Lower leg skin (tissue), 4 donors: ENCODE results near the gene KRTAP1-5. TPM values are rescaled to one million over a fixed set of nuclear protein-coding genes. Genes with fewer than 3 reads are reported as not detected.
"Not testable (repeated sequence)": the region's sequence is repeated elsewhere in the genome, so short reads cannot be mapped to it uniquely, and the experiment has no call there.

Experiments
- DNase-seq, 2 donors: peaks; one replicate each; pipeline ENCODE4 v3.0.0-alpha.2; 2019; ENCODE audit warnings: low spot score in 2 of 2
- H3K4me3 ChIP-seq: fragments of 200-600 bp; sonication (generic); 2 replicates; pipeline ENCODE4 v1.5.1; 2017; ENCODE audit warnings: mild to moderate bottlenecking, low read depth; ENCODE audit not compliant: poor library complexity, severe bottlenecking
- CTCF ChIP-seq, 3 donors: fragments of 450-650 bp; IDR thresholded peaks; one replicate each; pipeline ENCODE4 v1.5.1; 2016; ENCODE audit warnings: antibody characterized with exemption in 3 of 3, mild to moderate bottlenecking in 3 of 3, moderate library complexity in 2 of 3
- POLR2A ChIP-seq, 2 donors: fragments of 450-650 bp; IDR thresholded peaks; one replicate each; pipeline ENCODE4 v1.6.1; 2016 to 2017; ENCODE audit warnings: antibody characterized with exemption in 2 of 2, mild to moderate bottlenecking in 1 of 2, moderate library complexity in 1 of 2
- WGBS, 2 donors: methylation state at CpG; one replicate each; pipeline ENCODE4 v1.1.5; 2018; 5-methylcytosine and 5-hydroxymethylcytosine counted together
- intact Hi-C: fragments of 100-400 bp; cut with DNase I; formaldehyde crosslinking; loops from one replicate; pipeline ENCODE4 v1.15.0; 2023; ENCODE audit warnings: low total_unique reads
- total RNA-seq, 4 donors: library from RNA; depleted of rRNA; stranded (reverse); fragments of >200 nt; gene quantifications; one replicate each; pipeline ENCODE4 v1.1.0, GENCODE V29; 2016

The KRTAP1-5 gene
- total RNA-seq, 4 donors from 2014 or later: 0.22 to 168 (median 10.9) TPM; not detected in 1

GRCh38 chr17:41060052-41060604, 33.1 kb upstream of the KRTAP1-5 start, which contains the start of gene KRTAP2-3:
Gene KRTAP2-3, minus strand, starts transcription at chr17:41060114. Its CDS starts 64 bp downstream, at chr17:41060050.
- 62% methylated on average over 6 of the region's 6 CpGs for WGBS, 2 donors

GRCh38 chr17:41059276-41060051, 32.5 kb upstream of the KRTAP1-5 start:
- H3K4me3 ChIP-seq, intact Hi-C loops, DNase-seq: not testable (repeated sequence)
- WGBS, 2 donors: 50 to 55% methylated on average over 8 of the region's 31 CpGs

More at GRCh38 chr17:41060052-41060604, 33.1 kb upstream of the KRTAP1-5 start, which contains the start of gene KRTAP2-3:
- H3K4me3 ChIP-seq: no peak within 1 kb of the TSS
- TF ChIP-seq POLR2A (IDR thresholded peaks at IDR 0.05) (no peak), CTCF (IDR thresholded peaks at IDR 0.05) (no peak)
- intact Hi-C loops: no loop called here
- no peak for DNase-seq

GRCh38 chr17:41058741-41059140, 31.7 kb upstream of the KRTAP1-5 start:
- intact Hi-C loops: no loop called here
- WGBS, 2 donors: 90 to 93% methylated on average over 5 of the region's 5 CpGs
- H3K4me3 ChIP-seq: no peak overlapping the region
- TF ChIP-seq CTCF (IDR thresholded peaks at IDR 0.05) (no peak), POLR2A (IDR thresholded peaks at IDR 0.05) (no peak)
- no peak for DNase-seq

- TF ChIP-seq CTCF (IDR thresholded peaks at IDR 0.05) (no peak), POLR2A (IDR thresholded peaks at IDR 0.05) (no peak)
- 91 to 95% methylated on average over 1 of the region's 1 CpG for WGBS, 2 donors
- no peak overlapping the region for H3K4me3 ChIP-seq
- intact Hi-C loops: no loop called here
- no peak for DNase-seq
Measured at GRCh38 chr17:41057547-41057946, 30.5 kb upstream of the KRTAP1-5 start.

GRCh38 chr17:41055130-41055529, 28.1 kb upstream of the KRTAP1-5 start, which contains the start of gene KRTAP2-2:
Gene KRTAP2-2, minus strand, starts transcription at chr17:41055230. Its CDS starts 19 bp downstream, at chr17:41055211.
- 87 to 90% methylated on average over 1 to 3 of the region's 6 CpGs for WGBS, 2 donors
- DNase-seq, intact Hi-C loops: not testable (repeated sequence)

DNA sequence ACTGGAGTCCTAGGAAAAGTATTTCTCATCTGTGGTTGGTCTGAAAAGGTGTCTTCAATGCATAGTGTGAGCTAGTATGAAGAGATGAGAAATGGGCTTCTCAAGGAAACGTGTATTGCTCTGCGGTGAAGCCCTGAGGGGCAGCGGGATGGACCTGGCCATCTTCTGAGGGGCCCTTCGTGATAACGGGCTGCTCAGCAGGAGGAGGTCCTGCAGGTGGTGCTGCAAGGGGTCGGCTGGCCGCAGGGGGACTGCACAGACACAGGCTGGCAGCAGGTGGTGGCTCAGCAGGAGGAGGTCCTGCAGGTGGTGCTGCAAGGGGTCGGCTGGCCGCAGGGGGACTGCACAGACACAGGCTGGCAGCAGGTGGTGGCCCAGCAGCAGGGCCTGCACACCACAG, 27.5 kb upstream of the KRTAP1-5 start:
- H3K4me3 ChIP-seq, DNase-seq, intact Hi-C loops: not testable (repeated sequence)
- WGBS, 2 donors: 81 to 84% methylated on average over 7 of the region's 9 CpGs

More at GRCh38 chr17:41055130-41055529, 28.1 kb upstream of the KRTAP1-5 start, which contains the start of gene KRTAP2-2:
- H3K4me3 ChIP-seq: not testable (repeated sequence)

DNA sequence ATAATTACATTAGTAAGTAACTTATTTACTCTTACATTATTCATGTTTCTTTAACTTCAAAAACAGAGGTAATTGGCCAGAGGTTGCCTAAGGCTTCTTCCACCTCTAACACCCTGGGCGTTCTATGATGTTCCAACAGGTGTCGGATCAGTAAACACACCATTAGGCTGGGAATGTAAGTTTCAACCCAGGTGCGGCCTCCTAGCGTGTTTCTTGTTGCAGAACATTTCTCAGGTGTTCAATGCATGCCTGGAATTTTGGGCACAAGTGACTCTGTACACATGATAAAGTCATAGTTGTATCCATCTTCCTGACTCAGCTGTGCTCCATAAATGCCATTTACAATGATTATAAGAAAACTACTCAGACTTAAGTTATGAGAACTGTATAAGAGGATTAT, 27.0 kb upstream of the KRTAP1-5 start:
- WGBS, 2 donors: 93 to 97% methylated on average over 4 of the region's 4 CpGs
- no peak for DNase-seq
- TF ChIP-seq CTCF (IDR thresholded peaks at IDR 0.05) (no peak), POLR2A (IDR thresholded peaks at IDR 0.05) (no peak)
- intact Hi-C loops: no loop called here
- H3K4me3 ChIP-seq: no peak overlapping the region
